Fibroblast of upper back skin (primary cell): ENCODE data around the gene IER5.
A peak's percentile ranks its signal among the peaks of the same experiment; 100 is the strongest.

ENCODE experiments used
- DNase-seq: peaks from one replicate; pipeline ENCODE4 v3.0.0-alpha.2; 2013

Gene IER5

GRCh38 chr1:181077576-181078242 lies 10.8 kb upstream of the IER5 start:
- peak; percentile 89 for DNase-seq

DNA sequence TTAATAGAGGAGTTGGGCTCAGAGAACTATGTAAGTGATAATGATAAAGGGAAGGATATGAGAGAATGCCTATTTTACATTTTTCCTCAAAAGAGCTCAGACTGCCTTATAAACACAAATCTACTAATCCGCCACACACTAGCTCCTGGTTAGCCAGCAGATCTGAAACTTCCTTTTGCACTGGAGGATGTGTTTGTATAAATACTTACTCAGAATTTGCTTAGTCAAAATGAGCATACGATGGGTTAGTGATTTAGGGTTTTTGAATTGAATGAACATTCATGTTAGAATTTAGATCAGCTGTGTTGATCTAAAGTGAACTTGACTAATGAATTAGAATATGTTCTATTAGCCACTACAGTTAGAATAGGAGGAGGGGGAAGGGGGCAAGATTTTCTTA lies 9.1 kb upstream of the IER5 start:
- DNase-seq: no peak

GRCh38 chr1:181079920-181080319 lies 8.6 kb upstream of the IER5 start:
- DNase-seq: no peak

- DNase-seq: no peak
Measured at GRCh38 chr1:181080556-181080955, 7.9 kb upstream of the IER5 start.

GRCh38 chr1:181081395-181081794 lies 7.1 kb upstream of the IER5 start:
- DNase-seq: no peak

- peak; percentile 63 for DNase-seq
Measured at GRCh38 chr1:181083842-181084605, 4.5 kb upstream of the IER5 start.

- no peak for DNase-seq
Measured at GRCh38 chr1:181084606-181084969, 3.9 kb upstream of the IER5 start.

- no peak for DNase-seq
Measured at GRCh38 chr1:181086091-181086490, 2.4 kb upstream of the IER5 start.

- DNase-seq: peak; percentile 76
Measured at GRCh38 chr1:181086926-181087325, 1.6 kb upstream of the IER5 start.

GRCh38 chr1:181087400-181087901 lies 1.0 kb upstream of the IER5 start:
- no peak for DNase-seq

DNA sequence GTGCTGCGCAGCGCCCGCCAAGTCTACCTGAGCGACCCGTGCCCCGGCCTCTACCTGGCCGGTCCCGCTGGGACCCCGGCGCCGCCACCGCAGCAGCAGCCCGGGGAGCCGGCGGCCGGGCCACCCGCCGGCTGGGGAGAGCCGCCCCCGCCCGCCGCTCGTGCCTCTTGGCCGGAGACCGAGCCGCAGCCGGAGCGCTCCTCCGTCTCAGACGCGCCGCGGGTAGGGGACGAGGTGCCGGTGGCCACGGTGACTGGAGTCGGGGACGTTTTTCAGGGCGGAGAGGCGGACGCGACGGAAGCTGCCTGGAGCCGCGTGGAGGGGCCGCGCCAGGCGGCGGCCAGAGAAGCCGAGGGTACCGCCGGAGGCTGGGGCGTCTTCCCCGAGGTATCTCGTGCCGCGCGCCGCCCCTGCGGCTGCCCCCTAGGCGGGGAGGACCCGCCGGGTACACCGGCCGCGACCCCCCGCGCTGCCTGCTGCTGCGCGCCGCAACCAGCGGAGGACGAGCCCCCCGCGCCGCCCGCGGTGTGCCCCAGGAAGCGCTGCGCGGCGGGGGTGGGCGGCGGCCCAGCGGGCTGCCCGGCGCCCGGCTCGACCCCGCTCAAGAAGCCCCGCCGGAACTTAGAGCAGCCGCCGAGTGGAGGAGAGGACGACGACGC lies 646 bp downstream of the IER5 start:
- DNase-seq: no peak

DNA sequence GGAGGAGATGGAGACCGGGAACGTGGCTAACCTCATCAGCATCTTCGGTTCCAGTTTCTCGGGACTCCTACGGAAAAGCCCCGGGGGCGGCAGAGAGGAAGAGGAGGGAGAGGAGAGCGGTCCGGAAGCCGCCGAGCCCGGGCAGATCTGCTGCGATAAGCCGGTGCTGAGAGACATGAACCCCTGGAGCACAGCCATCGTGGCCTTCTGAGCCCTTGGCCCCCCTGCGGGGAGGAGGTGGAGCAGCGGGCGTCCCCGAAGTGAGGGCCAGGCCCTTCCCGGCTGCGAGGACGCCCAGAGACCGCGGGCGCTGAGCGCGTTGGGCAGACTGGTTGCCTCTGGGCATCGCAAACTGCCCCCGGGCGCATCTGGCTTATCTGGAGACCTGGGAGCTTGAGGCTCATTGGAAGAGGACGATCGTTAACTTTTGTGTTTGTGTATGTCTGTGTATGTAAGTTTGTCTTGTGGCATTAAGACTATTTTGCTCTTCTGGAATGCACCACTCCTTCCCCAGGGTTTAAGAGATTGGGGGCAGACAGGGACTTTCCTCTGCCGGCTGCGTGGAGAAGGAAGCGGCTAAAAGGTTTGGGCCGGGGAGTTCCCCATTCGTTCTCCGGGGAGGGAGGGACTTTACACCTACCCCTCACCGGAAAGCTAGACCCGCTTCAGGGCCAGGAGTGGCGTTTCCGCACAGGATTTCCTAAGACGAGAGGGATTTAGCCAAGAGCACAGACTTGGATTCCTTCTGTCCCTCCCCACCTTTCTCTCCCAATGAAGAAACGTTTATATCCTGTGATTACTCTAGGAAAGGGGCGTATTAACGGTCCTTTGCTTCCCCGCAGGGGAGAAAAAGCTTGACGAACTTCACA lies 1.4 kb downstream of the IER5 start:
- DNase-seq: peak; percentile 47

GRCh38 chr1:181090641-181091126 lies 2.2 kb downstream of the IER5 start:
- DNase-seq: no peak

- DNase-seq: no peak
Measured at GRCh38 chr1:181091309-181092040, 3.0 kb downstream of the IER5 start.

- no peak for DNase-seq
Measured at GRCh38 chr1:181092056-181092455, 3.6 kb downstream of the IER5 start.

DNA sequence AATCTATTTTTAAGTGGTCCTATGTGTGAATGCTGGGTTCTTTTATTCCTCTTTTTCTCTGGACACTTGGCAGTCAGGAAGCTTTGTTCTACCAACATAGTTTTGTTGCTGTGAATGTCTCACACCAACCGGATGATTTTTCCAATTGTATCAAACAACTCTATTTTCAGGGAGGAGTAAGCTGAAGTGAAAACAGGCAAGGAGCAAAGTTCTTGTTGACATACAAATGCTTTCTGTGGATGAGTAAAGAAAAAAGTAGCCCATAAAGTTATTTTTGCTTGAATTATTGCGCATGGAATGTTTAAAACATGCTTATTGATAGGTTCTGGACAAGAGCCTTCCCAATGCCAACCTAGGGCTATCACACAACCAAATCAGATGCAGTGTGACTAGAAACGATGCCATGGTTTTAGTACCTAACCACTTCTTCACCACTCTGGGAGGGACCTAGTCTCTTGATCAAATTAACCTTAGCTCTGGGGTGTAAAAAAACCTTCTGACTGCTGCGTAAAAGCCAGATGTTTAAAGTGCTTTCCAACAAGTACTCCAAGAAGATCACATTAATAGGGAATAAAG lies 4.5 kb downstream of the IER5 start:
- DNase-seq: no peak

GRCh38 chr1:181094416-181095212 lies 6.1 kb downstream of the IER5 start:
- DNase-seq: peak; percentile 99

DNA sequence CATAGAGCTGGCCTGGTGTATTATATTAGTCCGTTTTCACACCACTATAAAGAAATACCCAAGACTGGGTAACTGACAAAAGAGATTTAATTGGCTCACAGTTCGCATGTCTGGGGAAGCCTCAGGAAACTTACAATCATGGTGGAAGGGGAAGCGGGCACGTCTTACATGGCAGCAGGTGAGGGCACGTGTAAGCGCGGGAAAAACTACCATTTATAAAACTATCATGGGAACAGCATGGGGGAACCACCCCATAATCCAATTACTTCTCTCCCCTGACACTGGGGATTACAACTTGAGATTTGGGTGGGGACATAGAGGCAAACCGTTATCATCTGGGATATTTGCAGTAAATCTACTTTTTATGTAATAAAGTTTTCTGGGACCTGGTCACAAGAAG lies 6.8 kb downstream of the IER5 start:
- DNase-seq: no peak

DNA sequence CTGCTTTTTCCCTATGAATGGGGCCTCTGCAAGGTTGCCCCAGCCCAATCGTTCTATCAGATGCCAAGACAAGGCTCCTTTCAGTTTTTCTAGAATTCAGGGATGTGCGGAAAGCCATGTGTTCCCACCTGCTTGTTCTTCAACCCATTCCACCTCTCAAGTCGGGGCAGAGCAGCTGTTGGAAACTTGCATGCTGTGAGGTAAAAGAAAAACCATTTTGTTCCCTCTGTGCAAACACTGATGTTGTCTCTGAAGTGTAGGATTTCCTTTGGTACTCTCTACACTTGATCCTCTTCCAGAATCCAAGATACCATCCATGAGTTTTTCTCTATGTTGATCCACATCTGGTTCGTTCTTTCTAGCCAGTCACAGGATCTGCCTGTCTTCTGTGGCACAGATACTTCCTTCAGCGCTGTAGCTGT lies 7.3 kb downstream of the IER5 start:
- no peak for DNase-seq

- no peak for DNase-seq
Measured at GRCh38 chr1:181097242-181097641, 8.7 kb downstream of the IER5 start.
